NCI-H128 (cell line): Measurements from ENCODE around the gene KIAA0513.

Source experiments
- DNase-seq: peaks from one replicate; lab custom pipeline; 2025; ENCODE audit not compliant: unreplicated experiment; lab: John Stamatoyannopoulos, UW

Gene KIAA0513

DNA sequence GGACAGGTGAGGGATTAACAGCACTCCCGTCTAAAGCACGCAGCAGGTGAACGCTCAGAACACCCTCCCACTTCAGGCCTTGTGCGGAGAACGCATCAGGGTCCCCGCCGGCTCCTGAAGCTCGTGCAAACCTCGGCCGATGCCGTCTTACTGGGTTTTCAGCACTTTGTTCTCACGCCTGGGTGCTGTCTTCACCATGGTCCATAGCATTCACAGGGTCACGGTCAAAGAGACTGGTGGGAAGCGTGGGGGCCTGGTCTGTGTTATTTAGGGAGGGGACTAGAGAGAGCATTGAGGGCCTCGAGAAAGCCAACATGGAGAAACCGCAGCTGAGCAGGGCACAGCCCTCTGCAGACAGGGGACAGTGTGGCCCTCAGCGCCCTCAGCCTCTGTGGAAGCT is 58.1 kb downstream of the KIAA0513 start:
- no peak for DNase-seq

DNA sequence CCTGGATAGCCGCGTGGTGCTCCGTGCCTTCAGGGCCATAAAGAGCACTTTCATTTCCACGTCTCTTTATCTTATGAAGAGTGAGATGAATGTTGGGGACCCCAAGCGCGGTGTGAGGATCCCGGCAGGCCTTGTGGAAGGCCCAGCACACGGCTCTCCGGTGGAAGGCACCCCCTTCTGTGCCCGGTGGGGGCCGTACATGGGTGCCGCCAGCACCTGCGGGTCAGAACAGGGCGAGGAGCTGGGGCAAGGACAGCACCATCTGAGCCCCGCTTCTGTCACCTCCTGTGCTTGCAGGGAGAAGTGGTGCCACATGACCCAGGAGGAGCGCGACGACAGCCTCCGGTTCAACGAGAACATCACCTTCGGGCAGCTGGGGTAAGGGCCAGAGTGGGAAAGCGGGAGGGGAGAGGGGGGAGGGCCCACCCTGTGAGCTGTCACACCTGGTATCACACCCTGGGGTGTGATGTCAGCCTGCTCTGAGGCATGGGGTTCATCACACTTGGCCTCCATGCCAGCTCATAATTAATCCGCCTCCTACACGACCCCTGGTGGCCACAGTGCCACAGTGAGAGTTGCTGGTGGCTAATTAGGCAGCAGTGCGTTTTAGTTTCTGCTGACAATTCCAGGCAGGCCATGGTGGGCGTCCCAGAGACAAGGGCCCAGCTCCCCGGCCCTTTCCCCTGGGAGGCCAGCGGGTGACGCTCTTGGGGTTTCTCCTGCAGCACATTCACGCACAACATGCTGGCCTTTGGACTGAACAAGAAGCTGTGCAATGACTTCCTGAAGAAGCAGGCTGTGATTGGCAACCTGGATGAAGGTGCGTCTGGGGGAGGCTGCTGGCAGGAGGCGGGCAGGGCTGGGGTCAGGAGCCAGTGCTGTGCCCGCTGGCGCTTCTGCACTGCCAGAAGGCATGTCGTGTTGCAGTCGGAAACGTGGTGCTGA is 59.0 kb downstream of the KIAA0513 start:
- no peak for DNase-seq

DNA sequence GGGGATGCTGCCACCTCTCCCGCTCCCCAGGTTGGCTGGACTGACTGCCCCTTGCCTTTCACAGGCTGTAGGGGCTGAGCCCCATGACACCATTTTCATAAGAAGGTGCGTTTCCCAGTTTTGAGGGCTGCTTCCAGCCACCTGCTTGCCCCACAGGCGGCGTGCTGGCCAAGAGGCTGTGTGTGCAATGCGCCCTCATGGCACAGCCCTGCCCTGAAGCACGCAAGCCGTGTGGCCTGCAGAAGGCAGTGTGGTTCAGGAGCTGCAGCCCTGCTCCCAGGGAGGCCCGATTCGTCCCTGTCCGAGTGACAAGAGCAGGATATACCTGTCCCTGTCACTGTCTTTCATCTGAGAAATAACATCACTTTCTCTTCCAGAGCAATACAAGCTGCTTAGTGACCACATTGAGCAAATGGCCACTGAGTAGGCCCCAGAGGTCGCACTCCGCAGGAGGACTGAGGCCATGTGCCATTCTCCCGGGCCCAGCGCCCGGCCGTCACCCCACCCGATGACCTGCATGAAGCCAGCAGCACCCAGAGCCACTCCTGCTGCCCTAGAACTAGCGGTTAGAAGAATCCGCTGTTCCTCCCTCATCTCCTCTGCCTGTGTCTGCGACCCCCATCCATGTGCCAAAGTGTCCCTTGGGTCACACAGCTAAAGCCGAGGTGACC is 60.4 kb downstream of the KIAA0513 start:
- no peak for DNase-seq

DNA sequence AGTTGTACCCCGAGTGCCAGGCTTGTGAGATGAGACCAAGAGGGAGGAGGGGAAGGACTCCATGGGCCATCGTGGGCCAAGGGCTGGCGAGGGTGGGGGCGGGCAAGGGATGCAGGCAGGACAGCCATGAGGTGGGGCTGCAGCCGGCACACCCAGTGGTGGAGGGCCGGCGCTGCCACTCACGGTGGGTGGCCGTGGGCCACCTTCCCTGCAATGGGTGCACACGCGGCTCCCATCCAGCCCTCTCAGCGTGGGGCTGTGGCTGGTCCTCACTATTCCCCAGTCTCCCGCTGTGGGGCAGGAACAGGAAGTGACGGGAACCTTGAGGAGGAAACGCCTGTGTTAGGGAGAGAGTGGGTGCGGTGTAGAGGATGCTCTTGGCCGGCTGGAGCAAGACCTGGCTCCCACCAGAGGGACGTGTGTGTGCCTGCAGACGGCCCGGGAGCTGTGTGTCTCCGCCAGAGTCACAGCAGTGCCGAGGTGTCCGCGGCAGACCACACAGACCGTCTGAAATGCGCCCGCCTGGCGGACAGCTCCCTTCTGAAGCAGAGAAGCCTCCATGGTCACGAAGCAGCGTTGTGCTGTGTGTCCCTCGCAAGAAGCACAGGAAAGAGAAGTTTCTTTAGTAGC is 61.1 kb downstream of the KIAA0513 start:
- DNase-seq = no peak

GRCh38 chr16:85089525-85089924 is 61.9 kb downstream of the KIAA0513 start:
- no peak for DNase-seq

- DNase-seq = no peak
Observed at GRCh38 chr16:85090181-85090580, 62.6 kb downstream of the KIAA0513 start.

GRCh38 chr16:85090873-85091521 is 63.4 kb downstream of the KIAA0513 start:
- no peak for DNase-seq

DNA sequence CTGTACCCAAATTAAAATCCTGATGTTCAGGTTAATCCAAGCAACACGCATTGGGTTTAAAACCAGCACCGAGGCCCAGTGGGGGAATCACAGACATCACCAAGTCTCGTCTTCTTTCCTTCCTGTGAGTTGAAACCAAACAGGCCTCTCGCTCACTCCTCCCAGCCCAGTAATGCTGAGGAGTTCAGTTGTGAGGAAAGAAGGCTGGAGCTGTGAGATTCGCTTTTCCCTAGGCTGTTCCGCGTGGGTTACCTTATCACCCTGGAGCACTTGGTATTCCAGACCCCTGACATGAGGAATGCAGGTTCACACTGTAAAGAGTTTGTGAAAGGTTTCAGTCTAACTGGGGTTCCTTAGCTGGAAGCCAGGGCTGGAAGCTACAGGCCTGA is 63.9 kb downstream of the KIAA0513 start:
- DNase-seq = no peak

GRCh38 chr16:85092309-85092708 is 64.7 kb downstream of the KIAA0513 start:
- DNase-seq = no peak

- DNase-seq = no peak
Observed at GRCh38 chr16:85092851-85093250, 65.3 kb downstream of the KIAA0513 start.

DNA sequence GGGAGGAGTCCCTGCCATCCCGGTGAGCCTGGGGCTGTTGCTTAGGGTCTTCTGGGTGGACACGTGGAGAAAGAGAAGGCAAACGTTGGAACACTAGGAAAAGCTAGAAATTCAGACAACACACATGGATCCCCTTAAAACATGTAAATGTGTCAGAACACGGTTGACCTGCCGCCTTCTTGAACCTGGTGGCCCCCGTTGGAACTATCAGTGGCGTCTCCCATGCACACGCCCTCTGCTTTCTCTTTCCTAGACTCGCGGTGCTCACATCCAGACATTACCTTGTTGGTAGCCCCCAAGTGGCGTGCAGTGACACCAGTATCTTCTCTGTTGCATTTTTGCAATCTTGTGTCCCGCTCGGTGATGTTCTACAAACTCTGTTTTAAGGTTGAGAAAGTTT is 66.1 kb downstream of the KIAA0513 start:
- DNase-seq = no peak

GRCh38 chr16:85094176-85094805 is 66.7 kb downstream of the KIAA0513 start:
- DNase-seq = no peak

GRCh38 chr16:85094812-85095211 is 67.2 kb downstream of the KIAA0513 start:
- no peak for DNase-seq

GRCh38 chr16:85096921-85097320 is 69.3 kb downstream of the KIAA0513 start:
- no peak for DNase-seq

DNA sequence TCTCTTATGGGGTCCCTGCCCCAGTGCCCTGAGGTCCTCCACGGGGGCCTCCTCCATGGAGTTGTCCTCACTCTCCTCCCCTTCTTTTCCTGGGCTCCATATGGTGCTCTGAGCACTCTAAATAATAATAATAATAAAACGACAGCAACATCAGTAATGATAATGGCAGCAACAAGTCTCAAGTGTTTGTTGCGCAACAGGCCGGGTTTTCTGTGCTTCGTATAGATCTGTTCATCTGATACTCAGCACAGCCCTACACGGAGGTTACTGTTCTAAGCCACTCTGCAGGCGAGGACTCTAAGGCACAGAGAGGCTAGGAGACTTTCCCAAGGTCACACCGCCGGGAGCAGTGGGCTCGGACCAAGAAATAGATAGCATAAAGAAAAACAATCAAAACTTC is 71.0 kb downstream of the KIAA0513 start:
- no peak for DNase-seq

DNA sequence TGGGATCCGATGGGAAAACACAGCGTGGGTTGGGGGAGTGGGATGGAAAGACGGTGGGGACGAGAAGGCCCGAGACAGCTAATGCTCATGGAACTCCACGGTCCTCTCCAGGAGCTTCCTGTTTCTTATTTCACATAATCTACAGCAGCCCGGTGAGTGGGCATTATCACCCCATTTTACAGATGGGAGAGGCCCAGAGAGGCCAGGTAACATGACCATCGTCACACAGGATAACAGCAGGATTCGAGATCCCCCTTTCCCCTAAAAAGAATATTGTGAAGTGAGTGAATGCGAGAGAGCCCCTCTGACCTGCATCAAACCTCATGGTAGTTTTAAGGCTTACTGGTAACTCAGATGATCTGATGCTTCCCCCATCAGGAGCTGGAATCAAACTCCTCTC is 72.7 kb downstream of the KIAA0513 start:
- no peak for DNase-seq

DNA sequence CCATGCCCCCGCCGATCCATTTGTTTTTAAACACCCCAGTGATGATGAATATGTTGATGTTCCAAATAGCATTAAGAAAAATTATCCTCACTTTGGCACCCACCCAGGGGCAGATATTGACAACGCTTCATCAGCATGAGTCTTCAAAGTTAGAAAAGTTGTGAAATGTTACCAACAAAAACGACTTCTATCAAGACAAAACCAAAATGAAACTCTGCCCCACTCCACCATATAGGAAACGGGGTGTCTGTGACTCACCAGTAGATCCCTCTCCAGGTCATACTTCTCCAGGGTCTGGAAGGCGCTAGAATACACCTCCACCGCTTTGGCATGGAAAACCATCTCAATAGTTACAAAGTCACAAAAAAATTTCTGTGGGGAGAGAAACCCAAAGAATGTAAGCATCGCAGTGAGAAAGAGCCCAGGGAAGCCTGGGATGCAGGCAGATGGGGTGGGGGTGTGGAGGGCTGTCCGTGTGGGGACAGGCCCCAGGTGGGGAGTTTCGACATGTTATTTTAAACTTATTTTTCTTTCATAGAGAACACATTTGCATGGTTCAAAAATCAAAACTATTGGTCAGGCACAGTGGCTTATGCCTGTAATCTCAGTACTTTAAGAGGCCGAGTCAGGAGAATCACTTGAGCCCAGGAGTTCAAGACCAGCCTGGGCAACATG is 74.5 kb downstream of the KIAA0513 start:
- no peak for DNase-seq

- no peak for DNase-seq
Observed at GRCh38 chr16:85103114-85104079, 75.8 kb downstream of the KIAA0513 start.

DNA sequence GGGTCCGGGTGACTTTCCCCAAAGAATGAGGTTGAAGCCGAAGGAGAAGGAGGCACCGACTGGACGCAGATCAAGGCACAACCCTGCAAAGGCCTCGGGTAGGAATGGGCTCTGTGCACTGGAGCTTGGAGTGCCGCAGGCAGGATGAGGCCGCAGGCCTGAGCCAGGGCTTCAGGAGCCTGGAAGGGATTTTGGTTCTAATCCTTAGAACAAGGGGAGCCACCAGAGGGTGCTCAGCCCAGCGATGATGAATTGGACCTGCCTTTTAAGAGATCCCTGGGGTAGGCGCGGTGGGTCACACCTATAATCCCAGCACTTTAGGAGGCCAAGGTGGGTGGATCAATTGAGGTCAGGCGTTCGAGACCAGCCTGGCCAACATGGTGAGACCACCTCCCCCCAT is 76.6 kb downstream of the KIAA0513 start:
- no peak for DNase-seq
